Fibroblast of pulmonary artery (primary cell): ENCODE results near the gene COQ10B.

Experiments
- DNase-seq: peaks from one replicate; pipeline ENCODE4 v3.0.0-alpha.2; 2010; ENCODE audit warnings: low read depth
- H3K4me3 ChIP-seq: replicated peaks from 2 replicates; pipeline ENCODE4 v1.5.1; 2011; ENCODE audit warnings: low read depth, mild to moderate bottlenecking, control low read depth, low read length, moderate library complexity
- TF ChIP-seq, protein P1 (sequence below): IDR thresholded peaks from 2 replicates; pipeline ENCODE4 v1.5.1; 2011; ENCODE audit warnings: mild to moderate bottlenecking, control low read depth, low read length, inconsistent platforms; ENCODE audit errors: missing control alignments

COQ10B gene

DNA sequence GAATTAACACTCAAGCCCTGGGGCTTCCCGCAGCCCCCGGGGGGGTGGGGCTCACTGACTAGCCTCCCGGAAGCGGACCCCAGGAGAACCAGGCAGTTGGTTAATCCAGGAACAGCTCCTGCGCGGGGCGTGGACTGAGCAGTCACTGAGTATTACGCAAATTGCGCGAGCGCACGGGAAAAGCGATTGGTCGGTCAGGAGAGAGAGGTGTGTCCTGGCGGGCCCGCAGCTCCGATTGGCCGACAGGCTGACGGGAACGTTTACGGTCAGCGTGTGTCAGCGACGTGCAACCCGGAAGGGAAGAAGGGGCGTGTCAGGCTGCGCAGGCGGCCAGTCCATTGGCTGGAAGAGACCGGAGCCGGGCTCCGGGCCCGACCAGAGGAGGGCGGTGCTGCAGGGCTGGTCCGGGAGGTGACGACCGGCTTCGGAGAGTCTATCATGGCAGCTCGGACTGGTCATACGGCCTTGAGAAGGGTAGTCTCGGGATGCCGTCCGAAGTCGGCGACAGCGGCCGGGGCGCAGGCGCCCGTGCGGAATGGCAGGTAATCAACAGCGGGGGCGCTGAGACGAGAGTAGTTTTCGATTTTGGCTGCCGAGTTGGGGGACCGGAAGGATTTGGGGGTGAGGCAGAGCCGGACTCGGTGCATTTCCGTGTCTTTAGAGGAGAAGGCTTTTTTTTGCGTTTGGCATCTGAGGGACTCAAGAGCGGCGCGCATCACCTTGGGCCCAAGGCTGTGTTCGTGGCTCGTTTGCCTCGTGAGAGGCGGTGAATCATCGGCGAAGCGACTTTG is at the start of gene COQ10B:
COQ10B (plus strand) TSS at position 430 of the 791 bp plus-strand sequence; CDS start at position 439, 9 bp downstream.
- peak; percentile 100 for DNase-seq
- TF ChIP-seq, protein P1, sequence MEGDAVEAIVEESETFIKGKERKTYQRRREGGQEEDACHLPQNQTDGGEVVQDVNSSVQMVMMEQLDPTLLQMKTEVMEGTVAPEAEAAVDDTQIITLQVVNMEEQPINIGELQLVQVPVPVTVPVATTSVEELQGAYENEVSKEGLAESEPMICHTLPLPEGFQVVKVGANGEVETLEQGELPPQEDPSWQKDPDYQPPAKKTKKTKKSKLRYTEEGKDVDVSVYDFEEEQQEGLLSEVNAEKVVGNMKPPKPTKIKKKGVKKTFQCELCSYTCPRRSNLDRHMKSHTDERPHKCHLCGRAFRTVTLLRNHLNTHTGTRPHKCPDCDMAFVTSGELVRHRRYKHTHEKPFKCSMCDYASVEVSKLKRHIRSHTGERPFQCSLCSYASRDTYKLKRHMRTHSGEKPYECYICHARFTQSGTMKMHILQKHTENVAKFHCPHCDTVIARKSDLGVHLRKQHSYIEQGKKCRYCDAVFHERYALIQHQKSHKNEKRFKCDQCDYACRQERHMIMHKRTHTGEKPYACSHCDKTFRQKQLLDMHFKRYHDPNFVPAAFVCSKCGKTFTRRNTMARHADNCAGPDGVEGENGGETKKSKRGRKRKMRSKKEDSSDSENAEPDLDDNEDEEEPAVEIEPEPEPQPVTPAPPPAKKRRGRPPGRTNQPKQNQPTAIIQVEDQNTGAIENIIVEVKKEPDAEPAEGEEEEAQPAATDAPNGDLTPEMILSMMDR: peak; percentile 24
- peak within 1 kb of the TSS; percentile 100 for H3K4me3 ChIP-seq

DNA sequence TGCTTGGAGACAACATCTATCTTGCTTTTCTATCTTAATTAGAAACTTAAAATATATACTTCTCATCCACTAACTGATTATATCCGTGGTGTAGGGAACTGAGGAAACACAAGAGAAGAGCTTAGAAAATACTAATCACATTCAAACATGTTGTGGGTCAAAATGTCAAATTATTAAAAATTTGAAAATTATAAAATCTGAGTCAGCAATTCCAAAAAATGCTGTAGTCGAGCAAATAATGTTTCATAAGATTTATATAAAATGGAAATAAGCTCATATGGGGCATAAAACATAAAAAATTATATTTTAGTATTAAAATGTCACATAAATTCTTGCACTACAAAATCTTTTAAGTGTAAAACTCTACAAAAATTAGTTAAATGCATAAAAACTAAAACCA is 47.8 kb upstream of the COQ10B start:
- TF ChIP-seq, protein P1: no peak
- H3K4me3 ChIP-seq: no peak overlapping the region
- DNase-seq: no peak

DNA sequence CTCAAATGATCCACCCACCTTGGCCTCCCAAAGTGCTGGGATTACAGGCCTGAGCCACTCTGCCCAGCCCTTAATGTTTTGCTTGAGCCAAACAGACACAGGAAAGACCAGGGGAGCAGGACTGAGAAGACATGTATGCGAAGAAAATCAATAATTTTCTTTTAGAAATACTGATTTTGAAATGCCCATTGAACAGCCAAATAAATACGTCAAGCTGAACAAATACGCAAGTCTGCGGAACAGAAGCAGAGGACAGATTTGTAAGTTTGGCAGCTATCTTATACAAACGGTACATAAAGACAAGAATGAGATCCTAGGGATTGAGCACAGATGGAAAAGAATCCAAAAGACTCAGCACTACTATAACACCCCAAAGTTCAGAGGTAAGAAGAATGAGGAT is 39.3 kb upstream of the COQ10B start:
- no peak overlapping the region for H3K4me3 ChIP-seq
- no peak for DNase-seq
- TF ChIP-seq, protein P1: no peak

DNA sequence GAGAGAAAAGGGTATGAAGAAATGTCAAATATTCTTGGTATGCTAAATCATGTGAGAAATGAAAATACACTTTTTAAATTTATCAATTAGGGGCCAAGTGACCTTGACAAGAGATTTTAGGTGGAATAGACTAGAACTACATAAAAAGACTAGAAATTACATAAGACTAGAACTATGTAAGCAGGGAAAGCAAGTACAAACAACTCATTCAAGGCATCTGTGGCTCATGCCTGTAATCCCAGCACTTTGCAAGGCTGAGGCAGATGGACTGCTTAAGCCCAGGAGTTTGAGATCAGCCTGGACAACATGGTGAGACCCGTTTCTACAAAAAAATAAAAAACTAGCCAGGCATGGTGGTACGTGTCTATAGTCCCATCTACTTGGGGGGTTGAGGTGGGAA is 38.8 kb upstream of the COQ10B start:
- no peak overlapping the region for H3K4me3 ChIP-seq
- TF ChIP-seq, protein P1: no peak
- DNase-seq: no peak

DNA sequence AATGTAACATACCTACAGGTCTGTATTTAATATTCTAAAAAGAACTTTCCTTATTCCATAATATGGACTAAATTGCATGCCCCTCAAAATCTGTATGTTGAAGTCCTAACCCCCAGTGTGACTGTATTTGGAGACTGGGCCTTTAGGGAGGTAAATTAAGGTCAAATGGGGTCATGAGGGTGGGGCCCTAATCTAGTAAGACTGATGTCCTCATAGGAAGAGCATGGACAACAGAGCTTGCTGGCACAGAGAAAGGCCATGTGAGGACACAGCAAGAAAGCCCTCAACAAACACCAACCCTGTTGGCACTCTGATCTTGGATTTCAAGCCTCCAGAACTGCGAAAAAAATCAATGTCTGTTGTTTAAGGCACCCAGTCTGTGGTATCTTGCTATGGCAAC is 37.1 kb upstream of the COQ10B start:
- no peak overlapping the region for H3K4me3 ChIP-seq
- TF ChIP-seq, protein P1: no peak
- no peak for DNase-seq

DNA sequence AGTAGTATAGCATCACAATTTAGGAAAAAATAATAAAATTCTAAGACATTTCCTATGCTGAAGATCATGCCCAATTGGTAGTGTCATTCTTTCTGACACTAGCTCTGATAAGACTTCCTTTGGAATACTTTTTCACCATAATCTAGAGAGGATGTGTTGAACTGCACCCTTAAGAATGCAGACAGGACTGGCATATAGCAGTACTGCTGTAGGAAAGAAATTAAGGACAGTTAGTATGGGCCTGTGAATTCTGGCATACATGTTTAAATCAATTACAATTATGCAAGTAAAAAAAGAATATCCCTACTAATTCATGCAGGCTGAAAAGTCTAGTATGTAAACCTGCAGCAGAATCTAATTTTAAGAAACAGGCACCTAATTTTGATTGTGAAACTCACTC is 33.9 kb upstream of the COQ10B start:
- TF ChIP-seq, protein P1: no peak
- H3K4me3 ChIP-seq: no peak overlapping the region
- DNase-seq: no peak

DNA sequence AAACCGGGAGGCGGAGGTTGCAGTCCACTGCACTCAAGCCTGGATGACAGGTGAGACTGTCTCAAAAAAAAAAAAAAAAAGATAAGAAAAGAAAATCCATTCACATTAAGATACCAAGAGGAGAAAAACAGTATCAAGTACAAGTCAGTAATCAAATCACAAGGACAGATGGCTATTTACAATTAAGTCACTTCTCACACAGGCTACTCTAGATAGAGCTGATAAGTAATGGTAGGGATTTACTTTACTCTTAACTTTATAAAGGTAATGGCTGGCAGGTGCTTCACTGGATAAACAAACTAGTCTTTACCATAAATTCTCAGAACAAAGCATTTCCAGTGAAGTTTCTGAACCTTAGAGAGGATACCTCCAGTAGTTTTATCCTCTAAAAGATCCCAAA is 30.0 kb upstream of the COQ10B start:
- no peak for DNase-seq
- TF ChIP-seq, protein P1: no peak
- H3K4me3 ChIP-seq: no peak overlapping the region
